Lower lobe of right lung (tissue), 2 donors: ENCODE data around the gene VAV2. TPM values are rescaled to one million over a fixed set of nuclear protein-coding genes. Genes with fewer than 3 reads are reported as not detected.

Experiments used
- ATAC-seq, 2 donors: fragments of 200-7000 bp; cut with Tn5 transposase; one replicate each; pipeline ENCODE4 v1.9.1; 2020 to 2022; ENCODE audit warnings: mild to moderate bottlenecking in 2 of 2, moderate library complexity in 2 of 2
- DNase-seq: peaks from one replicate; pipeline ENCODE4 v3.0.0-alpha.2; 2020
- H3K27ac ChIP-seq: fragments of 200-600 bp; one replicate; pipeline ENCODE4 v1.8.0; 2022
- H3K27me3 ChIP-seq: fragments of 200-600 bp; one replicate; pipeline ENCODE4 v1.8.0; 2022; ENCODE audit warnings: low read depth
- H3K36me3 ChIP-seq: fragments of 200-600 bp; one replicate; pipeline ENCODE4 v1.8.0; 2022; ENCODE audit warnings: mild to moderate bottlenecking
- H3K4me1 ChIP-seq: fragments of 200-600 bp; one replicate; pipeline ENCODE4 v1.8.0; 2022
- H3K4me3 ChIP-seq: fragments of 200-600 bp; one replicate; pipeline ENCODE4 v1.8.0; 2022; ENCODE audit warnings: mild to moderate bottlenecking
- H3K9me3 ChIP-seq: fragments of 200-600 bp; one replicate; pipeline ENCODE4 v1.8.0; 2022
- CTCF ChIP-seq: fragments of 200-600 bp; IDR thresholded peaks from one replicate; pipeline ENCODE4 v1.8.0; 2022; ENCODE audit warnings: antibody characterized with exemption, mild to moderate bottlenecking
- intact Hi-C: fragments of 100-400 bp; cut with DNase I; formaldehyde crosslinking; loops from one replicate; pipeline ENCODE4 v1.11.0; 2022
- total RNA-seq: library from RNA; stranded (reverse); fragmentation: NEBNext Ultra II Directional; extraction: Animal tissue kit (Norgen Biotek cat#: 25700); gene quantifications from one replicate; pipeline ENCODE4 v1.2.1, GENCODE V29; 2021
- donor health status: DM: no; HTN: yes; CAD: no; lungs with severe emphysema.

The VAV2 gene
- total RNA-seq, 1 donor from 2014 or later, result 26.9 TPM

- intact Hi-C loops, result no loop called here
- Histone ChIP-seq H3K27me3 (peaks cover 16% of the 10 kb centered on the region), H3K27ac (no peak overlapping the region), H3K4me1 (no peaks in the 10 kb centered on the region), H3K4me3 (no peak overlapping the region), H3K9me3 (no peaks in the 10 kb centered on the region), H3K36me3 (no peaks in the 10 kb centered on the region)
- TF ChIP-seq CTCF, result no peak
- ATAC-seq (no peak), DNase-seq (no peak)
These were observed 262.4 kb downstream of the VAV2 start for GRCh38 chr9:133729617-133730281.

GRCh38 chr9:133728856-133729616 is 263.1 kb downstream of the VAV2 start:
- no peak overlapping the region for H3K27ac ChIP-seq
- DNase-seq, result no peak
- H3K36me3 ChIP-seq, result no peaks in the 10 kb centered on the region
- TF ChIP-seq CTCF, result no peak
- H3K9me3 ChIP-seq, result no peaks in the 10 kb centered on the region
- no peaks in the 10 kb centered on the region for H3K4me1 ChIP-seq
- peaks cover 16% of the 10 kb centered on the region for H3K27me3 ChIP-seq
- H3K4me3 ChIP-seq, result no peak overlapping the region
- no peak for ATAC-seq
- intact Hi-C loops, result no loop called here

- ATAC-seq, result no peak
- no peaks in the 10 kb centered on the region for H3K36me3 ChIP-seq
- TF ChIP-seq CTCF, result no peak
- intact Hi-C loops, result no loop called here
- DNase-seq, result no peak
- peaks cover 16% of the 10 kb centered on the region for H3K27me3 ChIP-seq
- H3K9me3 ChIP-seq, result no peaks in the 10 kb centered on the region
- H3K4me3 ChIP-seq, result no peak overlapping the region
- H3K4me1 ChIP-seq, result no peaks in the 10 kb centered on the region
- no peak overlapping the region for H3K27ac ChIP-seq
These were observed 264.2 kb downstream of the VAV2 start for GRCh38 chr9:133727876-133728441.

- Histone ChIP-seq H3K9me3 (no peaks in the 10 kb centered on the region), H3K36me3 (no peaks in the 10 kb centered on the region), H3K4me3 (no peak overlapping the region), H3K27me3 (peaks cover 16% of the 10 kb centered on the region), H3K4me1 (no peaks in the 10 kb centered on the region), H3K27ac (no peak overlapping the region)
- ATAC-seq, result peak; percentile 6 to 22
- no peak for DNase-seq
- intact Hi-C loops, result no loop called here
- TF ChIP-seq CTCF, result no peak
These were observed 264.7 kb downstream of the VAV2 start for GRCh38 chr9:133727277-133727875.

- Histone ChIP-seq H3K9me3 (no peaks in the 10 kb centered on the region), H3K4me1 (no peaks in the 10 kb centered on the region), H3K4me3 (no peak overlapping the region), H3K27me3 (peaks cover 16% of the 10 kb centered on the region), H3K36me3 (no peaks in the 10 kb centered on the region), H3K27ac (no peak overlapping the region)
- peak; percentile 60 for TF ChIP-seq CTCF
- ATAC-seq (peak; percentile 63 to 79), DNase-seq (peak; percentile 52)
- intact Hi-C loops, result no loop called here
These were observed 265.5 kb downstream of the VAV2 start for GRCh38 chr9:133726401-133727276.
